ENCODE data around the gene DDN. TPM values are rescaled to one million over a fixed set of nuclear protein-coding genes. Genes with fewer than 3 reads are reported as not detected.

Gene DDN
- total RNA-seq, 1 experiment from 2014 or later, result 3.5 TPM

DNA sequence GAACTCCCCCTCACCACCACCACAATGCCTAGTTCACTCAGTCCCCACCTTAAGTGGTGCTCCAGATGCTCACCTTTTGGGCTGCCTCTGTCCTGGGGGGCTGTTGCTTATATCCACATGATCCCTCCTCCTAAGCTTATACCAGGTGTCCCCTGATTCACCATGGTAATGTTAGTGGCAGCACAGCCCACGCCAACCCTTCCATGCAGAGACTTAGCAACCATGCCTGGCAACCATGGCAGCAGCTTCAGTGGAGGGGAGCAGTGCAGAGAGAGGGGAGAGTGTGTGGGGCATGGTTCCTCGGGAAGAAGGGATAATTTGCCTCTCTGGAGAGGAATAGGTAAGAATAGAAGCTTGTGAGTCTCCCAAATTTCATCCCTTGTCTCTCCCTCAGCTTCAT, 1.2 kb upstream of the DDN start:
- Histone ChIP-seq H3K4me2 (ENCODE audit: low read length) (peak overlapping the region; percentile 94), H3K27ac (ENCODE audit: low read length) (no peak overlapping the region), H3K9me3 (ENCODE audit: low read length) (no peaks in the 10 kb centered on the region), H2AFZ (ENCODE audit: low read length) (no peak overlapping the region), H4K20me1 (ENCODE audit: low read length) (no peaks in the 10 kb centered on the region), H3K4me1 (ENCODE audit: insufficient read depth, low read length) (peaks cover 16% of the 10 kb centered on the region), H3K9ac (ENCODE audit: low read length) (no peak overlapping the region), H3K4me3 (ENCODE audit: low read length) (peak overlapping the region; percentile 72; the same call in 1 of the 2 replicates), H3F3A (ENCODE audit: low read length, unreplicated experiment) (no peaks in the 10 kb centered on the region), H3K79me2 (ENCODE audit: low read length) (no peaks in the 10 kb centered on the region), H3K36me3 (ENCODE audit: low read depth, low read length) (peaks cover 15% of the 10 kb centered on the region; the same call in 1 of the 2 replicates), H3K27me3 (ENCODE audit: low read length) (no peaks in the 10 kb centered on the region), H3K9me2 (replicated peaks; ENCODE audit: low read length) (no peaks in the 10 kb centered on the region)
- TF ChIP-seq EZH2 (IDR thresholded peaks at IDR 0.05; ENCODE audit: low read length, unreplicated experiment) (no peak), EZH2phosphoT487 (IDR thresholded peaks at IDR 0.05; ENCODE audit: borderline replicate concordance, low read length) (no peak)
- TF ChIP-seq, protein P1, sequence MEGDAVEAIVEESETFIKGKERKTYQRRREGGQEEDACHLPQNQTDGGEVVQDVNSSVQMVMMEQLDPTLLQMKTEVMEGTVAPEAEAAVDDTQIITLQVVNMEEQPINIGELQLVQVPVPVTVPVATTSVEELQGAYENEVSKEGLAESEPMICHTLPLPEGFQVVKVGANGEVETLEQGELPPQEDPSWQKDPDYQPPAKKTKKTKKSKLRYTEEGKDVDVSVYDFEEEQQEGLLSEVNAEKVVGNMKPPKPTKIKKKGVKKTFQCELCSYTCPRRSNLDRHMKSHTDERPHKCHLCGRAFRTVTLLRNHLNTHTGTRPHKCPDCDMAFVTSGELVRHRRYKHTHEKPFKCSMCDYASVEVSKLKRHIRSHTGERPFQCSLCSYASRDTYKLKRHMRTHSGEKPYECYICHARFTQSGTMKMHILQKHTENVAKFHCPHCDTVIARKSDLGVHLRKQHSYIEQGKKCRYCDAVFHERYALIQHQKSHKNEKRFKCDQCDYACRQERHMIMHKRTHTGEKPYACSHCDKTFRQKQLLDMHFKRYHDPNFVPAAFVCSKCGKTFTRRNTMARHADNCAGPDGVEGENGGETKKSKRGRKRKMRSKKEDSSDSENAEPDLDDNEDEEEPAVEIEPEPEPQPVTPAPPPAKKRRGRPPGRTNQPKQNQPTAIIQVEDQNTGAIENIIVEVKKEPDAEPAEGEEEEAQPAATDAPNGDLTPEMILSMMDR (conservative IDR thresholded peaks at IDR 0.05; ENCODE audit: low read depth, low read length), result no peak
- intact Hi-C loops (cut with micrococcal nuclease), result no loop called here
- ChIA-PET CTCF (no interaction called here), POLR2A (ENCODE audit: unreplicated experiment) (no interaction called here)
- BruUV-seq (replicated peaks), result no TSS peak
- ATAC-seq (no peak), DNase-seq (no peak)

DNA sequence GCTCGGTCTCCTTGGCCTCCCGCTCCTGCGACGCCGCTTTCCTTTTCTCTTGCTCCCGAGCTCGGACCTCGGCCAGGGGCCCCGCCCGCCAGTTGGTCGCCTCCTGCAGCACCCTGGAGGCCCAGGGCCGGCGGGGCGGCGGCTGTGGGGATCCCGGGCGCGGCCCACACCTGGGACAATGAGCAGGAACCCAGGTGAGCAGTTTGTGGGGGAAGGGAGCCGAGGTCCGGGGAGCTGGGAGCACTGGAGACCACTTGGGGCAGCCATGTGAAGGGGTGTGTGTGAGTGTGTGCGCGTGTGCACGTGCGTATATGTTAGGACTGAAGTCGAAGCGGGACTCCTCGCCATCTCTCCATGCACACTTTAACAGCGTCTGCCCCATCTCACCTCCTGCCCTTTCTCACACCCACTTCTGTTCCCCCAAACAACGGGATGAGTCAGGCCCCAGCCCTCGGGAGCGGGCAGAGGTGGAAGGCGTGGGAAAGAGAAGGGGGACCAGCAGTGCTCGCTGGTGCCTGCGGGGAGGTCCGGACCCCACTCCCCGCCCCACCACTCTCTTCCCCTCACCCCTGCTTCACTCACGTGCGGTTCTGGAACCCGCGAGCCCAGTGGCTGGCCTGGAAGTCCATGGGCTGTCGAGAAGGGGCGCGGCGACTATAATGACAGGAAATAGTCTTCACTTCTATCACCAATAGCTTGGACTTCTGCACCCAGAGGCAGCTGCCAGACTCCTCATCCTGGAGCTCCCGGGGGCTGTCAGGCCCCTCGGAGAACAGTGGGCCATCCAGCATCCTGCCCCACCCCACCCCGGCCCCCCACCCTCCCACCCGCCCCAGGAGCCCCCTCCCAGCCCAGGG, 450 bp downstream of the DDN start:
- H3K27ac ChIP-seq (ENCODE audit: low read length), result no peak overlapping the region
- DNase-seq (peak; percentile 24), ATAC-seq (peak; percentile 8)
- intact Hi-C loops (cut with micrococcal nuclease), result loop anchor here (5.0 kb wide), 1 partner anchor 66 kb away; no protein-coding TSS in a partner anchor
- no peaks in the 10 kb centered on the region for H3K9me2 ChIP-seq (replicated peaks; ENCODE audit: low read length)
- peak overlapping the region; percentile 94 for H3K4me2 ChIP-seq (ENCODE audit: low read length)
- no peaks in the 10 kb centered on the region for H3K9me3 ChIP-seq (ENCODE audit: low read length)
- POLR2A ChIA-PET (ENCODE audit: unreplicated experiment), result no interaction called here
- H3K27me3 ChIP-seq (ENCODE audit: low read length), result no peaks in the 10 kb centered on the region
- peak overlapping the region; percentile 81 for H2AFZ ChIP-seq (ENCODE audit: low read length)
- TF ChIP-seq EZH2phosphoT487 (IDR thresholded peaks at IDR 0.05; ENCODE audit: borderline replicate concordance, low read length) (no peak), EZH2 (IDR thresholded peaks at IDR 0.05; ENCODE audit: low read length, unreplicated experiment) (no peak)
- TF ChIP-seq, protein P1 (conservative IDR thresholded peaks at IDR 0.05; ENCODE audit: low read depth, low read length), result no peak
- no peaks in the 10 kb centered on the region for H3F3A ChIP-seq (ENCODE audit: low read length, unreplicated experiment)
- CTCF ChIA-PET, result interaction anchor here (0.6 kb wide), 1 partner anchor 19 kb away, joined by 3 read pairs; no protein-coding TSS in a partner anchor
- peak overlapping the region; percentile 52 for H3K9ac ChIP-seq (ENCODE audit: low read length)
- H3K4me3 ChIP-seq (ENCODE audit: low read length), result peak overlapping the region; percentile 69
- H3K4me1 ChIP-seq (ENCODE audit: insufficient read depth, low read length), result peaks cover 22% of the 10 kb centered on the region
- BruUV-seq (replicated peaks), result no TSS peak
- no peaks in the 10 kb centered on the region for H4K20me1 ChIP-seq (ENCODE audit: low read length)
- no peaks in the 10 kb centered on the region for H3K79me2 ChIP-seq (ENCODE audit: low read length)
- peaks cover 10% of the 10 kb centered on the region; the same call in 1 of the 2 replicates for H3K36me3 ChIP-seq (ENCODE audit: low read depth, low read length)

All from PC-3 (cell line).